ENCODE data around the gene RPH3AL.

DNA sequence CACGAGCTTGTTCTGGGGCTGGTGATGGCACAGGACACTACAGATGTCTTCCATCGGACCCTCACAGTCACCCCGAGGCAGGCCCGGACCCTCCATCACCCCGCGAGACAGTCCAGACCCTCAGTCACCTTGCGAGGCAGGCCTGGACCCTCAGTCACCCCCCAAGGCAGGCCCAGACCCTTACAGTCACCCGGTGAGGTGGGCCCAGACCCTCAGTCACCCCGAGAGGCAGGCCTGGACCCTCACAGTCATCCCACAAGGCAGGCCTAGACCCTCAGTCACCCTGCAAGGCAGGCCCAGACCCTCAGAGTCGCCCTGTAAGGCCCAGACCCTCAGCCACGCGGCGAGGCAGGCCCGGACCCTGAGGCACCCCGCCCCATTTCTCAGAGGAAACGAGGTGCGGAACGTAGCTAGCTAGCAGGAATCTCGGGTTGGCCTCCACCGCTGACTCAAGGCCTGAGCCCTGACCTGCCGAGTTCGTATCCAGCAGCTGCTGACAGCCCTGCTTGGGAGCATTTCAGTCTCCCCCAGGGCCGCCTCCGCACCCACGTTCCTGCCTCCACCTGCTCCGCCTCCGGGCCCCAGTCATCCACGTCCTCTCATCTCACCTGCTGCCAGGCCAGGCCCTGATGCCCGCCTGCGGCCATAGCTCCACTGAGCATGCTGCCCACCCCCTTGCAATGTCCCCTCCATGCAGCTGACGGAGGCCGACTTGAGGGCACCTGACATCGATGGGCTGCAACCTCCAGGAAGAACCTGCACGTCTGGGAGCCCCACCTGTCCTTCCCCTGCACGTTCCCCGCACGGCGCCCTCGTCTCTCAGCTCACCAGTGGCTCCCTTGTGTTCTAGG lies 28.7 kb downstream of the RPH3AL start:
- no peak for TF ChIP-seq CTCF (IDR thresholded peaks at IDR 0.05)
- no peak for TF ChIP-seq POLR2A (IDR thresholded peaks at IDR 0.05)

Measured in transverse colon (tissue), 3 donors.